Left renal pelvis (tissue), 4 donors: ENCODE measurements around the gene FAR2. TPM values are rescaled to one million over a fixed set of nuclear protein-coding genes. Genes with fewer than 3 reads are reported as not detected.

Source experiments
- DNase-seq, 4 donors: peaks; one replicate each; pipeline ENCODE4 v3.0.0-alpha.2; 2013; ENCODE audit warnings: low read depth in 4 of 4, low spot score in 3 of 4
- polyA plus RNA-seq, 4 donors: library from polyadenylated mRNA; unstranded; fragments of 120-200 nt; gene quantifications; one replicate each; pipeline ENCODE4 v1.2.1, GENCODE V29; 2013; ENCODE audit not compliant: insufficient read length in 4 of 4

FAR2 gene
- polyA plus RNA-seq, 4 donors = 14.4 to 45.8 (median 44.6) TPM

GRCh38 chr12:29314416-29314815, 165.3 kb downstream of the FAR2 start:
- DNase-seq = no peak

- no peak for DNase-seq
These were observed 167.7 kb downstream of the FAR2 start for GRCh38 chr12:29316752-29317151.

- DNase-seq = peak; percentile 26 to 37 (median 32)
These were observed 168.7 kb downstream of the FAR2 start for GRCh38 chr12:29317556-29318363.

DNA sequence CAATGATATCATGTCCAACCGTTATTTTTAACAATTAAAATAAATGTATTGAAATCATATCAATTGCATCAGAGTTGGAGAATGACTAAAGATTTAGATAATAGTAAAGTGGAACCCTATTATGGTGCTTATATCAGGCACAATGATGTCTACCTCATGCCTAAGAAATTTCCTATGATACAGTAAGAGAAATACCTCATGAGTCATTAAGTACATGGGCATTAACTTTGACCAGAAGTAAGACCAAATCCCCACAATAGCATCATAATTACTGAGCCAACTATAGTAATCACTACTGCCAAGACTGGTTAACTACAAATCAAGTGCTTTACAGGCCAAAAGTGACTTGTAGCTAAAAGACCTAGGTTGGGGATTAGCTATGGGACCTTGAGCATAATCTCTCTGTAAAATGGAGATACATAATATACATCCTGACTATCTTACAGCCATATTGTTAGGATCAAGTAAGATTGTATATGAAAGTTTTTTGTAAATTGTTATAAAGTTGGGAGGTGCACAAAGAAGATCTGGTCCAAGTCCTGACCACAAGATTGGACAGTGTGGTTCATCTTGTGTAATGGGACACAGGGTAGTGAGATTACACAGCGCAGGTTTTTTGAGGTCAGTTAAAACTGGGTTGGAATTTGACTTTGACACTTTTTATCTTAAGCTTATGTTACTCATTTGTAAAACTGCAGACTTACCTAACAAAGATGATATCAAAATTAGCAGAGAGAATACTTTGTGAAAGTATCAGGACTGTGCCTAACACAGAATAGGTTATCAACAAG, 171.4 kb downstream of the FAR2 start:
- DNase-seq = no peak

GRCh38 chr12:29322157-29322556, 173.1 kb downstream of the FAR2 start:
- no peak for DNase-seq

GRCh38 chr12:29329411-29329810, 180.3 kb downstream of the FAR2 start:
- no peak for DNase-seq

- no peak for DNase-seq
These were observed 184.1 kb downstream of the FAR2 start for GRCh38 chr12:29333178-29333577.

GRCh38 chr12:29334937-29335336, 185.9 kb downstream of the FAR2 start:
- DNase-seq = no peak

GRCh38 chr12:29337325-29337724, 188.2 kb downstream of the FAR2 start:
- DNase-seq = no peak

GRCh38 chr12:29343022-29343799, 194.1 kb downstream of the FAR2 start:
- DNase-seq = no peak

DNA sequence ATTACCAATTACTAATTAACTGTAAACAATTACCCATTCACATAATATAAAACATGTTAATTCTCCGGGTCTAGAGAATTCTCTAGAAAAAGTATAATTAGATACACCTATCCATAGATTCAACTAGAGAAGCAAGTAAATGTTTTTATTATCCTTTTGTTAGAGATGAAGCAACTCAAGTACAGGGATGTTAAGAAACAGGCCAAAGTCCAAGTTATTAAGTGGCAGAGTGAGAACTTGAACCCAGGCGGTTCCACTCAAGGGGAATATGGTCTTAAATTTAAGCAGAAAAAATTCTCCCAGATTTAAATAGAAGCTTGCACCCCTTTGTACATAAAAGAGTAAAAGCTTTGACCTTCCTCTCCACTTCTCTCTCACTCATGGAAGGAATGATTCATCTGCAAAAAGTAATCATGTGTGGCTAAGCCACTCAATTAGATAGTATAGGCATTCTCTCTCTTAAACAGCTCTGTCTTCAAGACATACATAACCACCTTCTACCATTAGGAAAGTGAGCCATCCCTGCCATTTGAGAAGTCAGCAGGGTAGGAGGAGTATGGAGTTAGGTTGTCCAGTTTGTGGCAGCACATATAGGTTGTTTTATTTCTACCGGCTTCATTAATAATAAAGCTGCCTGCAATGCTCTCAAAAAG, 197.8 kb downstream of the FAR2 start:
- DNase-seq = no peak

DNA sequence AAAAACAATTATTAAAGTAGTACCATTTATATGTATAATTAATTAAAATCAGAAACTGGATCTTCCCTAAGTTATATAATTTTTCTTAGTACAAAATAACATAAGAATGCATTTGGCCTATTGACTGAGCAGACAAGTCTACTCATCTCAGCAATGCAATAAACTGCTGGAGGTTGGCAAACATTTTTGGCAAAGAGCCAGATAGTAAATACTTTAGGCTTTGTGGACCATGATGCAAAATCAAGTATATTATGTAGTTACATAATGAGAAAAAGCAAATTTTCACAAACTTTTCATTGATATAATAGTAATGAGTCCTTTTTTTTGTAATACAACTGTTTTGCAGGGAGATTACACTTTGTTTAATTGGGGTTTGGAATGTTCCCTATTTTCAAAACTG, 201.0 kb downstream of the FAR2 start:
- no peak for DNase-seq

DNA sequence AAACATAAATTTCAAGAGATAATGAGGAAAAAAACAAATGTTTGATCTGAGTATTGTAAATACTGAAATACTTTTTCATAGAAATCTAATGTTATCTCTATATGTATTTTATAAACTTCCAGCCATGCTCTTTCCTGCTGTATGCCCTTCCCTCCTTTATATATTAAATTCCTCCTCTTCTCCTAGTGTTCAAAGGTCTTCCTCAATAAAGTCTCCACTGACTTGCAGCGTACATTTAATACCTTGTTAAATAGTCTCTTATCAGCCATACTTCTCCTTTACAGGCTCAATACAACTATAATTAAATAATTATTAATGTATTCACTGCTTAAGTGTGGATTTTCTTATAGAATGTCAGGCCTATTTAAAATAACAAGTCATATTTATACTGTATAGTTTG, 205.9 kb downstream of the FAR2 start:
- DNase-seq = no peak

DNA sequence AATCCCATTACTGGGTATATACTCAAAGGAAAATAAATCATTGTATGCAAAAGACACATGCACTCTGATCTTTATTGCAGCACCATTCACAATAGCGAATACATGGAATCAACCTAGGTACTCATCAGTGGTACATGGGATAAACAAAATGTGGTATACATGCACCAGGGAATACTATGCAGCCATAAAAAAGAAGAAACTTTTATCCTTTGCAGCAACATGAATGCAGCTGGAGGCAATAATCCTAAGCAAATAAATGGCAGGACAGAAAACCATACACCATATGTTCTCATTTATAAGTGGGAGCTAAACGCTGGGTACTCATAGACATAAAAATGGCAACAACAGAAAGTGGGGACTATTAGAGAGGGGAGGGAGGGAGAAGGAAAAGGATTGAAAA, 216.0 kb downstream of the FAR2 start:
- DNase-seq = no peak

DNA sequence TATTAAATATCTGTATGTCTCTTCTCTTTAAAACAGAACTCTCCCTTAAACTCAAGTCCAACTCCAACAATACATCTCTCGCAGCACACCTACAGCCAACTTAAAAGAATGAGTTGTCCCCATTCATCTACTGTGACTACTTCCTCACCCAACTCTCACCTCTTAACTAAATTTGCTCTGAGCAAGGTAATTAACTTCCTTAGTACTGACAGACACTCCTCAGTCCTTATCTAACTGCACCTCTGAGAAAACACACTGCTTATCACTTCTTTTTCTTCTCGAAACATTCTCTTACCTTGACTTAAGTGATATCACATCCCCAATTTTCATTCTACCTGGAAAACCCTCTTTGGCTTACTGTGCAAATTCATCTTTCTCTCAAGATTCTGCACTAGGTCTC, 224.9 kb downstream of the FAR2 start:
- no peak for DNase-seq

- DNase-seq = no peak
These were observed 225.8 kb downstream of the FAR2 start for GRCh38 chr12:29374913-29375312.

- no peak for DNase-seq
These were observed 227.0 kb downstream of the FAR2 start for GRCh38 chr12:29376118-29376517.

- peak; percentile 98 to 99 (median 98) for DNase-seq
These were observed 231.8 kb downstream of the FAR2 start, which contains the start of gene ERGIC2 for GRCh38 chr12:29380536-29381523. ERGIC2 (minus strand) TSS chr12:29381172; CDS start chr12:29371633, 9,539 bp downstream.

DNA sequence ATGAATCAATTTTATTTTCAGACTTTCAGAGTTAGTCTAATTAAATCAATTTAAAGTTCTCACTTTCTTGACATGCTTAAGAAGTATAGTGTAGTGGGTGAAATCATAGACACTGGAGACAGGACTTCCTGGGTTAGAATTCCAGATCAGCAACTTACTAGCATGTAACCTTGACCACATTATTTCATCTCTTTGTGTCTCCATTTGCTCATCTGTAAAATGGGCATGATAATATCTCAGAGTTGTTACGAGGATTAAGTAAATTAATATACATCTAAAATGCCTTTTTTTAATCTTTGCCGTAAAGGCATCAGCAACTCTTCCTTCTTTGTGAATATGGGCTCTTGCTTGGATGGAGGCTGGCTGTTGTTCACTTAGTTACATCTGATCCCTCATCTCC, 233.2 kb downstream of the FAR2 start:
- no peak for DNase-seq
